ENCODE results near the gene HSD17B13.
"Not testable (repeated sequence)": the region's sequence is repeated elsewhere in the genome, so short reads cannot be mapped to it uniquely, and the experiment has no call there.

The HSD17B13 gene

GRCh38 chr4:87315000-87315399, 7.7 kb downstream of the HSD17B13 start:
- not testable (repeated sequence) for DNase-seq

GRCh38 chr4:87313756-87314155, 8.9 kb downstream of the HSD17B13 start:
- DNase-seq = no peak

DNA sequence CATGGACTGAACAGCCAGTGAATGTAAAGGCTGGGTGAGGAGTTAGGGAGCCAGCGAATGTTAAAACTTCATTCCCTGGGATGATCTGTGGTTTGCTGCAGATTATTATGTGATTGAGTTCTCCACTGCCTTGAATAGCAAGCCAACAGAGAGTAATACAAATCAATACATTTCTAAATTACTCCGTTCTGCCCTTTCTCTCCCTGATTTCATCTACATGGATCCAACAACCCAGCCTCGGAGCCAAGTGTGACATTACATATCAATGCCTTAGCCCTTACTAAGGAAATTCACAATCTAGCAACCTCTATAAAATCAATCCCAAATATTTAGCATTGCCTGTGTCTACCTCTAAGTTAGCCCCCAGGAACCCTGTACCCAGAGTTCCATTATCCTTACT, 11.0 kb downstream of the HSD17B13 start:
- no peak for DNase-seq

DNA sequence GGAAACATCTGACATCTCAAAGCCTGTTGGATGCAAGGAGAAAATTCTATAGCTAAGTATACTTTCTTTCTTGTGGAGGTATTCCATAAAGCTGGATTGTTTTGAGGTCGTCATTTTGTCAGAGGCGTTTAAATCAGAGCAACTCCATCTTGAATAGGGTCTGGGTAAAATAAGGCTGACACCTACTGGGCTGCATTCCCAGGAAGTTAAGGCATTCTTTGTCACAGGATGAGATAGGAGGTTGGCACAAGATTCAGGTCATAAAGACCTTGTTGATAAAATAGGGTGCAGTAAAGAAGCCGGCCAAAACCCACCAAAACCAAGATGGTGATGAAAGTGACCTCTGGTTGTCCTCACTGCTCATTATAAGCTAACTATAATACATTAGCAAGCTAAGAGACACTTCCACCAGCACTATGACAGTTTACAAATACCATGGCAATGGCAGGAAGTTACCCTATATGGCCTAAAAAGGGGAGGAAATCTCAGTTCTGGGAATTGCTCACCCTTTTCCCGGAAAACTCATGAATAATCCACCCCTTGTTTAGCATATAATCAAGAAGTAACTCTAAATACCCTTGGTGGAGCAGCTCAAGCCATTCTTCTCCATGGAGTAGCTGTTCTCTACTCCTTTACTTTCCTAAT, 11.9 kb downstream of the HSD17B13 start:
- DNase-seq = no peak

GRCh38 chr4:87309625-87310024, 13.1 kb downstream of the HSD17B13 start:
- DNase-seq = no peak

GRCh38 chr4:87306056-87306455, 16.6 kb downstream of the HSD17B13 start:
- no peak for DNase-seq

DNA sequence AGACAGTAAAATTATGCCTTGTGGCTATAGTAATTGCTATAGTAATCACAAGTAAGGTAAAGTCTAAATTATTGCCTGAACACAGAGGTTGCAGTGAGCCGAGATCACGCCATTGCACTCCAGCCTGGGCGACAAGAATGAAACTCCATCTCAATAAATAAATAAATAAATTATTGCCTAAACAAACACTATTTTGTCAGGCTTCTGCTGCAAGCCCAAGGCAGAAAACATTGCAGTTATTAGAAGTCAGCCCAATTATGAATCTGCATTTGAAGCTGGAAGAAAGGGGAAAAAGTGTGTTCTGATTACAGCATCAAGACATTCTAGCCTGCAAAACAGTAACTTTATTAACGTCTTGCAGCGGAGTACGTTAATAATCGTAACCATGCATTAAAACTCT, 17.1 kb downstream of the HSD17B13 start:
- no peak for DNase-seq

GRCh38 chr4:87304745-87305432, 17.8 kb downstream of the HSD17B13 start:
- no peak for DNase-seq

DNA sequence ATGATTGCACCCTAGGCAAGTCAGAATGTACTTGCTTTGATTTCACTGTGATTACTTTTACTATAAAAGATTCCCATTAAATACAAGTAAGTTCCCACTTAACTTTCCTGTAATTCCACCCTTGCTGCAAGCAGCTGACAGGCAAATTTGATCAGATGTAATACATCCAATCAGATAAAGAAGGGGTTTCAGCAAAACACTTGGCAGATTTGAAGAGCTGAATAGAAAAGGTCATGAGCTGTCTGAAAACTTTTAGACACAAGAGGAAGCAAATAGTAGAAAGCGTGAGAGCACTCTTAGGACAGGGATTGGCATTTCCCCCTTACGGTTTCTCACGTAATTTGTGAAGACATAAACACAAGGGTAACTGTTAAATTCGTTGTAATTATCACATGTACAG, 22.8 kb downstream of the HSD17B13 start:
- no peak for DNase-seq

- no peak for DNase-seq
Observed at GRCh38 chr4:87298362-87298761, 24.3 kb downstream of the HSD17B13 start.

- DNase-seq = not testable (repeated sequence)
Observed at GRCh38 chr4:87294911-87295310, 27.8 kb downstream of the HSD17B13 start.

DNA sequence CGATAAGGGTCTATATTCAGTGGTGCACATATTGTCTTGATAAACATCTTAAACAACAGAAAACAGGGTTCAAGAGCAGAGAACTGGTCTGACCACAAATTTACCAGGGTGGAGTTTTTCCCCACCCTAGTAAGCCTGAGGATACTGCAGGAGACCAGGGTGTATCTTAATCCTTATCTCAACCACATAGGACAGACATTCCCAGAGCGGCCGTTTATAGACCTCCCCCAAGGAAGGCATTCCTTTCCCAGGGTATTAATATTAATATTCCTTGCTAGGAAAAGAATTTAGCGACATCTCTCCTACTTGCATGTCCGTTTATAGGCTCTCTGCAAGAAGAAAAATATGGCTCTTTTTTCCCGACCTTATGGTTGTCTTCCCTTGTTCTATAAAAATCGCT, 28.8 kb downstream of the HSD17B13 start:
- not testable (repeated sequence) for DNase-seq

- DNase-seq = no peak
Observed at GRCh38 chr4:87286970-87287369, 35.7 kb downstream of the HSD17B13 start.

- DNase-seq = not testable (repeated sequence)
Observed at GRCh38 chr4:87284268-87284667, 38.4 kb downstream of the HSD17B13 start.

- DNase-seq = no peak
Observed at GRCh38 chr4:87283151-87283550, 39.5 kb downstream of the HSD17B13 start.

DNA sequence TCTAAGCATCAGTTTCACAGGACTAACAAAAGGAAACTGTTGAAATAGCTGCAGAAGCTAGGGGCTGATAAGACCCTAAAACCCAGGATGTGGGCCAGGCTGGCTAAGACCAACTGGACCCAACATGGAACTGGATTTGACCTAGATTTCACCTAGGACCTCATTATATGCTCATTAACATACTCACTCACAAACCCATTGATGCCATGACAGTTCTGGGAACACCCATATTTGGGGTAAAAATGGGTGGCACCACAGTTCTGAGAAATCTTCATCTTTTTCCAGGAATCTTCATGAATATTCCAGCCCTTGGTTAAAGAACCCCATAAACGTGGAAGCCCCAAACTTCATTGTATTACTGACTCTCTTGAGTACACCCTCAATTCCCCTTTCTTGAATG, 41.1 kb downstream of the HSD17B13 start:
- no peak for DNase-seq

DNA sequence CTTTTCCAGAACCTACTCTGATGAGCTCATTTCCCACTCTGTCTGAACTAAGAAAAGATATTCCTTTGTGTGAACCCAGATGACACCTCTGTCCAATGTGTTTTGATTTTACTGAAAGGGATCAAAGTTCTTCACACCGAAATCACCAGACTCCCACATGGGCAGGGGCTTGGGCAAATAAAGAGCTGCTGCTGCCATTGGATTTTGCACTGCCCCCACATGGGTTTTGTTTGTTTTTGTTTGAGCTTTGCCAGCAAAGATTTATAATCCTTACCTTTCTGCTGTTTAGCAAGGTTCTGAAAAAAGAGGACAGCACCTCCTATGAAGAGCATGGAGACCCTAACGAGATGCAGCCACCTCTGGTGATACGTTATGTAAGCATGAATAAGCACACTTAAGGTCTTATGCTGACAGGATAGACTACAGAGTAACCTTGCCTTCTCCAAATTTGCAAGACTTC, 44.3 kb downstream of the HSD17B13 start:
- no peak for DNase-seq

- DNase-seq = no peak
Observed at GRCh38 chr4:87275311-87275710, 47.4 kb downstream of the HSD17B13 start.

DNA sequence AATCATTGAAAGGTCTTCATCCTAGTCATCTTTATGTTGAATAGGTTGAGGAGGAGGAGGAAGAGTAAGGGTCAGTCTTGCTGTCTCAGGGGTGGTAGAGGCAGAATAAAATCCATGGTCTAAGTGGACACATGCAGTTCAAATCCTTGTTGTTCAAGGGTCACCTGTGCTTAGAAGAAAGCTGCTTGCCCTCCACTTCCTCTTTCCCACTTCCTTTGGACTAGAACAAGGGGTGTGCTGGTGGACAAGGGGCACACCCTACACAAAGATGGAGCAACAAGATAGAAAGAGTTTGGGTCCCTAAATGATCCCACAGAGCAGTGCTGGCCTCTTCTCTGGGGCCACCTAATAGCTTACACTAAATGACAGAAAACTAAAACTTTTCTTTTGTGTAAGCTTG, 47.9 kb downstream of the HSD17B13 start:
- DNase-seq = no peak

DNA sequence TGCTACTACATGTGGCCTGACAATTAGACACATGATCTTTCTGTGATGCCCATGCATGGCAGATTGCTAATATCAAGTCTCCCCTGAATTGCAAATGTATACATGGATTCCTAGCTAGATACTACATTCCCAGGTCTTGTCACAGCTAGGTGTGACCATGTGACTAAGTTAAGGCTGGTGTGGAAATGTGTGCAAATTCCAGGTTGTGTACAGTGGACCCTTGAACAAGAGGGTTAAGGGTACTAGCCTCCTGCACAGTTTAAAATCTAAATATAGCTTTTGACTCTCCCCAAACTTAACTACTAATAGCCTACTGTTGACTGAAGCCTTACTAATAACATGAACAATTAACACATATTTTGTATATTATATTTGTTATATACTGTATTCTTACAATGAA, 48.4 kb downstream of the HSD17B13 start:
- DNase-seq = no peak

DNA sequence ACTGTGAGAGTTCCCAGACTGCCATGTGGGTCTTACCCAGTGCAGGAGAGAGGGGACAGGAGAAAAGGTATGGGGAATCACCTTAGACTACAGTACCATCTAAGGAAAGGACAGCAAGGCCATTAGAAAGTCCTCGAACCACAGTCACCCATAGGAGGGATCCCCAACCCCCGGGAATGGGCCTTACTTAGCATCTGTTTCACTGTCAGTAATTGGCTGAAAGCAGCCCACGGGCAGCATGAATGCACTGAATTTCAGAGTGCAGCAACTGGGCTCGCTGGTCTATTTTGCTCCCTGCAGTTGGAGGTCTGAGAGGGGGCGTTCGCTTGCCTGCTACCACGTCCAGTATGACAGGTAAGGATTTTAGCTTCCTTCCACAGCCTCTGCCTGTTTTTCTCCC, 51.9 kb downstream of the HSD17B13 start:
- DNase-seq = no peak

DNA sequence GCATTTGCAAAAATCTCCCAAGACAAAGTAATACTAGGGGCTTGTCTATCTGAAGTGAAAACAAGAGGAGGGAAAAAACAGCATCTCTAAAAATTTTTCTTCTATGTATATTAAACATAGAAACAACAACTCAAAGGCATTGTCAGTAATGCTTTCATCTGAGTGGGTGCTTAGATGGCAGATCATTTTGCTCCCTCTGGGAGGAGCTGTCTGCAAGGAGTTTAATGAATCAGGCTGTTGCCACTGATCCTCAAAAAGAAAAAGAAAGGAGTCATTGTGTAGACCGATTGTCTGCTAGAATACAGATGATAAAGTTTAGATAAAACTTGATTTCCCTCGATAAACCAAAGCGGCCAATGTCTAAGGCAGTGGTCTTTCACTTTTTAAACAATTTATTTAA, 52.5 kb downstream of the HSD17B13 start:
- DNase-seq = no peak

DNA sequence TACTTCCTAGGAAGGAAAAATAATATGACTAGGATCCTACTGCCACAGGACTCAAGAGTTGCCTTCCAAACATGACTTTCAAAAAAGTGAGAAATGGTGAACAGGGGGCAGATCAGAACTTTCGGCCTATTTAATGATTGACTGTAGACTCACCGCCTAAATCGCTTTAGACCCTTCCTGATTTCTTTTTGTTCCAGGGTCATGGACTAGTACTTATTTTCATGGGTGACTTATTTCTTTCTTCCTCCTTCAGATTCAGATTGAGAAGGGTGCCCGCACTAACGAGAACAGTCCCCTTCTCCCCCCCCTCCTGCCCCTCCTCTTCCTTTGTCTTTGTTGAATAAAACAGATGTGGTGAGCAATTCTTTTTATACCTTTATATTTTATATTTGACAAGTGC, 54.3 kb downstream of the HSD17B13 start:
- DNase-seq = no peak

DNA sequence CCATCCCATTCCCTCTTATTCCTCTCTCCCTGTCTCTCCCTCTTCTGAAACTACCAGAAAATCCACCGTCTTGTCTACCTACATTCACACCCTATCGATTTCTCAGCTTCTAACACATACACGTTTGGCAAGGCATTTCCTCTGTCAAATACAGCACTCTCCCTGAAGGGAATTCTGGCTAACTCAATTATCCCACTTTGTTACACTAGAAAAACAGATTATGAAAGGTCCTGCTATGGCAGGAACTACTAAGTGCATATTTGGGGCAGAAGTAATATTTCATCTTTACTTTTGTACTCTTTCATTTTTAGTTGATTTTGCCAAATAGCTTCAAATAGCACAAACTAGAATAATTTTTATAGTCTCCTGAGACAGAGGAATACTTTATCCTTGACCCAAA, 55.7 kb downstream of the HSD17B13 start:
- no peak for DNase-seq

DNA sequence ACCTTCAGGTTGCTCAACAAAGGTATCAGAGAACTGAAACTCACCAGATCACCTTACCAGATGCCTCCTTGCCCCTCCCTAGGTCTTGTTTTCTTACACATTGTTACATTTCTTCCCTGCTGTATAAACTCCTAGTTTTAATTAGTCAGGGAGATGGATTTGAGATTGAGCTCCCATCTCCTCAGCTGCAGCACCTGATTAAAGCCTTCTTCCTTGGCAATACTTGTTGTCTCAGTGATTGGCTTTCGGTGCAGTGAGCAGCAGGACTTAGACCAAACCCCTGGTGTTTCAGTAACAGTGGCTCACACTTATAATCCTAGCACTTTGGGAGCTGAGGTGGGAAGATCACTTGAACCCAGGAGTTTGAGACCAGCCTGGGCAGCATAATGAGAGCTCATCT, 59.8 kb downstream of the HSD17B13 start:
- no peak for DNase-seq

Data from stimulated activated CD4-positive, alpha-beta T cell treated with anti-CD3 and anti-CD28 coated beads, Interleukin-2, amount 100 ng/mL, for 24 hours (primary cell).